K562 (cell line): ENCODE results near the gene MAP3K13. TPM values are rescaled to one million over a fixed set of nuclear protein-coding genes. Genes with fewer than 3 reads are reported as not detected.
"Not testable (repeated sequence)": the region's sequence is repeated elsewhere in the genome, so short reads cannot be mapped to it uniquely, and the experiment has no call there.

Source experiments
- ATAC-seq: fragments of 200-7000 bp; cut with Tn5 transposase; 3 replicates; pipeline ENCODE4 v1.9.1; 2020; ENCODE audit warnings: moderate library complexity
- BruUV-seq: library from RNA; stranded (reverse); fragments of 400-500 nt; replicated peaks from 2 replicates; lab custom pipeline; 2021; lab: Mats Ljungman, UMichigan
- CTCF ChIA-PET: fragments of 300-600 bp; formaldehyde crosslinking; extraction: SDS; loops from one replicate; lab custom pipeline; 2021; ENCODE audit warnings: low intra/inter-chr PET ratio; lab: Yijun Ruan, JAX
- POLR2A ChIA-PET: fragments of 300-600, 350-650 bp; sonication (Branson Sonifier 250); formaldehyde crosslinking; extraction: SDS; loops from one replicate; lab custom pipeline; 2021; ENCODE audit warnings: antibody characterized with exemption, inconsistent platforms; lab: Yijun Ruan, JAX
- DNase-seq, 4 experiments: peaks; one replicate each; pipeline versions ENCODE4 v3.0.0 to v3.0.0-alpha.2; 2011 to 2018; ENCODE audit warnings: low spot score in 3 of 4, mixed read lengths in 3 of 4; ENCODE audit errors: extremely low read depth in 1 of 4
- FAIRE-seq: peaks from 2 replicates; lab custom pipeline; 2011; peaks lifted over from hg19 to GRCh38; lab: Jason Lieb, UNC
- H2AFZ ChIP-seq: 2 replicates; pipeline ENCODE4 v1.6.0; 2011; ENCODE audit warnings: low read depth, low read length, control low read depth, inconsistent platforms
- H3K27ac ChIP-seq: fragments of 200-600 bp; 3 replicates; pipeline ENCODE4 v1.8.0; 2011; ENCODE audit warnings: low read depth, mild to moderate bottlenecking, control low read depth, inconsistent platforms, low read length, moderate library complexity, mixed read lengths; ENCODE audit errors: extremely low read depth
- H3K27me3 ChIP-seq, 2 experiments: fragments of 300-600 bp in 1 of 2; 2 replicates in 1 of 2; 3 replicates in 1 of 2; pipeline versions ENCODE4 v1.6.0 to v1.8.0; 2011; ENCODE audit warnings: inconsistent platforms in 2 of 2, low read length in 2 of 2, mild to moderate bottlenecking in 1 of 2, mixed read lengths in 1 of 2, moderate library complexity in 1 of 2; ENCODE audit not compliant: control insufficient read depth in 2 of 2, insufficient read depth in 2 of 2
- H3K36me3 ChIP-seq: fragments of 300-600 bp; 3 replicates; pipeline ENCODE4 v1.8.0; 2011; ENCODE audit warnings: mild to moderate bottlenecking, low read length, inconsistent platforms; ENCODE audit not compliant: control insufficient read depth, insufficient read depth
- H3K4me1 ChIP-seq, 2 experiments: fragments of 200-600 bp in 1 of 2; replicated peaks in 1 of 2; 2 replicates in 1 of 2; 3 replicates in 1 of 2; pipeline versions ENCODE4 v1.5.1 to v1.8.0; 2011; ENCODE audit warnings: inconsistent platforms in 2 of 2, low read length in 2 of 2, mild to moderate bottlenecking in 1 of 2, mixed read lengths in 1 of 2, moderate library complexity in 1 of 2; ENCODE audit not compliant: control insufficient read depth in 2 of 2, insufficient read depth in 2 of 2
- H3K4me2 ChIP-seq: 2 replicates; pipeline ENCODE4 v1.6.1; 2011; ENCODE audit warnings: low read length, control low read depth, inconsistent platforms, mixed read lengths; ENCODE audit not compliant: insufficient read depth
- H3K4me3 ChIP-seq: fragments of 200-600 bp; sonication (generic), shearing (Covaris generic); 2 replicates; pipeline ENCODE4 v1.5.1; 2016; ENCODE audit warnings: control low read depth, inconsistent platforms
- H3K79me2 ChIP-seq: fragments of 200-600 bp; 3 replicates; pipeline ENCODE4 v1.8.0; 2011; ENCODE audit warnings: low read length, inconsistent platforms; ENCODE audit not compliant: control insufficient read depth, insufficient read depth
- H3K9ac ChIP-seq, 2 experiments: 2 replicates each; pipeline versions ENCODE4 v1.6.0 to v1.6.1; 2011; ENCODE audit warnings: low read depth in 2 of 2, low read length in 2 of 2, control low read depth in 1 of 2, inconsistent platforms in 1 of 2, mild to moderate bottlenecking in 1 of 2, mixed read lengths in 1 of 2; ENCODE audit not compliant: insufficient read depth in 1 of 2
- H3K9me1 ChIP-seq: one replicate; pipeline ENCODE4 v1.6.0; 2011; ENCODE audit warnings: inconsistent platforms, mild to moderate bottlenecking, low read length, moderate library complexity; ENCODE audit not compliant: control insufficient read depth, insufficient read depth
- H3K9me3 ChIP-seq: replicated peaks from 2 replicates; pipeline ENCODE4 v1.5.1; 2011; ENCODE audit warnings: low read depth, low read length, inconsistent platforms; ENCODE audit not compliant: control insufficient read depth, insufficient read depth
- H4K20me1 ChIP-seq: replicated peaks from 2 replicates; pipeline ENCODE4 v1.6.1; 2011; ENCODE audit warnings: low read length, inconsistent platforms, mixed read lengths; ENCODE audit not compliant: control insufficient read depth, insufficient read depth
- TFAP4 ChIP-seq: sonication (generic); formaldehyde crosslinking; IDR thresholded peaks from 2 replicates; pipeline ENCODE4 v1.8.0; 2022; ENCODE audit warnings: missing genetic modification reagents, mild to moderate bottlenecking, moderate library complexity, borderline replicate concordance
- YY1 ChIP-seq, 3 experiments: IDR thresholded peaks; 2 replicates each; pipeline ENCODE4 v1.6.1; 2011; ENCODE audit warnings: low read length in 2 of 3, mild to moderate bottlenecking in 2 of 3, moderate library complexity in 2 of 3, borderline replicate concordance in 1 of 3, control low read depth in 1 of 3, low read depth in 1 of 3; ENCODE audit not compliant: insufficient read depth in 3 of 3, insufficient replicate concordance in 2 of 3, control insufficient read depth in 1 of 3, insufficient read length in 1 of 3; ENCODE audit errors: extremely low read depth in 1 of 3
- WGBS: fragments of 100-300 bp; shearing (Covaris generic); methylation state at CpG from one replicate; pipeline ENCODE4 v1.1.6; 2016; ENCODE audit warnings: low coverage, mixed read lengths; ENCODE audit not compliant: insufficient coverage; ENCODE audit errors: missing lambda C conversion rate; 5-methylcytosine and 5-hydroxymethylcytosine counted together
- in situ Hi-C: fragments of 300-500 bp; cut with MboI; formaldehyde crosslinking; loops from 4 replicates; pipeline ENCODE4 v1.15.0; 2018; ENCODE audit warnings: inconsistent platforms, mixed read lengths
- intact Hi-C: fragments of 100-400 bp; cut with micrococcal nuclease; formaldehyde crosslinking; loops from 2 replicates; pipeline ENCODE4 v1.14.2; 2022
- polyA plus RNA-seq, 8 experiments: library from polyadenylated mRNA; depleted of rRNA in 4 of 8; stranded (reverse) in 5 of 8; unstranded in 3 of 8; fragments of >200 nt; fragmentation: Nextera tagmentation in 2 of 8; fragmentation: Illumina TruSeq in 1 of 8; extraction: Ambion mirVana in 2 of 8; extraction: Trizol in 1 of 8; gene quantifications; 2 replicates each; pipeline versions ENCODE4 v1.2.1 to v1.2.3, GENCODE V29; 2011 to 2014; ENCODE audit warnings: inconsistent platforms in 1 of 8, missing spikeins in 1 of 8
- total RNA-seq, 7 experiments: library from RNA; depleted of rRNA in 6 of 7; stranded (reverse); fragments of >200 nt in 6 of 7; fragmentation: Illumina TruSeq in 2 of 7; extraction: Trizol in 2 of 7; gene quantifications; 2 replicates each; pipeline versions ENCODE4 v1.2.1 to v1.2.3, GENCODE V29; 2011 to 2021; ENCODE audit warnings: low replicate concordance in 1 of 7

MAP3K13 gene
- total and polyA plus RNA-seq, 9 of the 15 experiments (the other 6 are each of a cell fraction or from before 2014, with no cell fraction given): 0.04 to 0.32 (median 0.15) TPM; not detected in 2

- FAIRE-seq, CTCF ChIA-PET, H3K9me3 ChIP-seq, ATAC-seq, H3K9ac ChIP-seq, H4K20me1 ChIP-seq, H3K4me3 ChIP-seq, intact Hi-C loops, H3K27me3 ChIP-seq, in situ Hi-C loops, H3K27ac ChIP-seq, H3K36me3 ChIP-seq, H3K4me2 ChIP-seq, H3K9me1 ChIP-seq, H2AFZ ChIP-seq, H3K79me2 ChIP-seq, BruUV-seq, DNase-seq: not testable (repeated sequence)
- POLR2A ChIA-PET: interaction anchor here (0.8 to 0.9 kb wide), 2 partner anchors 10 to 17 kb away, joined by 3 read pairs; no protein-coding TSS in a partner anchor
- 44% methylated on average over 3 of the region's 5 CpGs for WGBS
- H3K4me1 ChIP-seq: peaks cover 0 to 15% of the 10 kb centered on the region in 2 experiments; a peak in 3 of 5 replicates
These were observed 103.2 kb downstream of the MAP3K13 start for GRCh38 chr3:185466123-185466522.

- H4K20me1 ChIP-seq: no peaks in the 10 kb centered on the region
- 41% methylated on average over 3 of the region's 3 CpGs for WGBS
- no peak overlapping the region for H3K27ac ChIP-seq
- FAIRE-seq (no peak), DNase-seq (no peak), ATAC-seq (no peak)
- H3K27me3 ChIP-seq: no peaks in the 10 kb centered on the region
- peaks cover 11 to 31% of the 10 kb centered on the region in 2 experiments for H3K4me1 ChIP-seq
- H3K4me3 ChIP-seq: no peak overlapping the region
- H3K9me3 ChIP-seq: no peaks in the 10 kb centered on the region
- no peaks in the 10 kb centered on the region for H3K9me1 ChIP-seq
- H3K79me2 ChIP-seq: no peaks in the 10 kb centered on the region; the same call in 2 of the 3 replicates
- no peaks in the 10 kb centered on the region; the same call in 2 of the 3 replicates for H3K36me3 ChIP-seq
- H2AFZ ChIP-seq: no peak overlapping the region; the same call in 1 of the 2 replicates
- in situ Hi-C loops (no loop called here), intact Hi-C loops (no loop called here)
- BruUV-seq: no TSS peak
- H3K4me2 ChIP-seq: no peak overlapping the region
- H3K9ac ChIP-seq: no peak overlapping the region
- ChIA-PET POLR2A (interaction anchor here (0.5 to 1.4 kb wide), 7 partner anchors 9 to 222 kb away, joined by 3 to 4 read pairs (median 3); no protein-coding TSS in a partner anchor), CTCF (no interaction called here)
- no peak for TF ChIP-seq TFAP4 (CRISPR knock-in tag)
- peak in 1 of 3 experiments; percentile 22 for TF ChIP-seq YY1 (IDR thresholded peaks at IDR 0.05; ENCODE audit: borderline replicate concordance in 1 of 3, control insufficient read depth in 1 of 3, extremely low read depth in 1 of 3, insufficient read depth in 3 of 3, insufficient read length in 1 of 3, insufficient replicate concordance in 2 of 3, low read depth in 1 of 3, low read length in 2 of 3)
These were observed 106.6 kb downstream of the MAP3K13 start for GRCh38 chr3:185469542-185469941.
